Measurements from ENCODE around the gene CDH4.
"Not testable (repeated sequence)": the region's sequence is repeated elsewhere in the genome, so short reads cannot be mapped to it uniquely, and the experiment has no call there.

Gene CDH4

GRCh38 chr20:61464307-61465303 lies 212.5 kb downstream of the CDH4 start:
- DNase-seq, result no peak

DNA sequence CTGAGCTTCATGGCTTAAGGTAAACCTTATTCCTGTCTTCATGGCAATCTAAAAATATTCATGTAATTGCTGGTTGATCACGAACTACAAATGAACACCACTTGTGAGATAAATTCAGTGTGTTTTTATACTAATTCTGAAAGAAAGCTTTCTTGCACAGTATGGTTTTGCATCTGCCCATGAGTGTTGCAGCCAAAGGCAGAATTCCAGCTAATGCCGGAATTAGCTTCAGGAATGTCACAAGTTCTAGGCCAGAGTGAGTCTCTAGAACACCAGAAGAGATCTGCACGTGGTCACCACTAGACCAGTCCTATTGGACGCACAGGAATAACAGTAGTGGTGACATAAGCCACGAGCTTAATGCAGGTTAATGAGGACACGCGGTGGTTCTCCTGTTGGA lies 223.7 kb downstream of the CDH4 start:
- no peak for DNase-seq

DNA sequence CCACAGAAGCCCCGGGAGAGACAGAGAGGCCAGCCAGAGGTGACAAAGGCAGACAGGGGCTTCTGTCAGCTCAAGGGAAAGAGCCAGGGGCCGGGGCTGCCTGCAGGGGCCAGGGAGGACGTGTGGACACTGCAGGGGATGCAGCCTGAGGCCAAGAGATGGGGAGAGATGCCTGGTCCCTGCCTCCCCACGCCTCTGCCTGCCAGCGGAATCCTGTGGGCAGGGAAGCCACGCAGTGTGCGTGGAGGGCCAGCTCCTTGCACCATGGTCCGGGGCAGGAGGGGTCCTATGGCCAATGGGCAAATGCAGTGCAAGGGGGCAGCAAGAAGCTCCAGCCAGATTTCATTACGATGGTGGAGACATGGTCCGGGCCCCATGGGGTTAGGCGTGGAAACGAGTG lies 224.9 kb downstream of the CDH4 start:
- DNase-seq, result no peak

DNA sequence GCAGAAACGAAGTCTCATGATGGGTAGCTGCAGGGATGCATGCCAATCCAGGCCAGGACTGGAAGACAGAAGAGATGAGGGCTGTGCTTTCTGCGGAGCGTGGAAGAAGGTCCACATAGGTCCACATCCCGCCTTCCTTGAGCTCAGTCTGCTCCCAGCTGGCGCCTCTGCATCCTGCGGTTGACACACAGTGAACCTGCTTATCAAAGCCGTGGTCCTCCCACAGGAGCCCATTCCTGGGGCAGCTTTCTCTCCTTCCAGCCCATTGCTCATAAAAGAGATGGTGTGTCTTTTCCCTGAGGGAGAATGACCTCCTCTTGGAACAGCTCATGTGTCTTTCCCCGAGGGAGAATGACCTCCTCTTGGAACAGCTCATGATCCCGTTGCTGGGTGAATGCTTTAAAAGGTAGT lies 225.4 kb downstream of the CDH4 start:
- DNase-seq, result no peak

DNA sequence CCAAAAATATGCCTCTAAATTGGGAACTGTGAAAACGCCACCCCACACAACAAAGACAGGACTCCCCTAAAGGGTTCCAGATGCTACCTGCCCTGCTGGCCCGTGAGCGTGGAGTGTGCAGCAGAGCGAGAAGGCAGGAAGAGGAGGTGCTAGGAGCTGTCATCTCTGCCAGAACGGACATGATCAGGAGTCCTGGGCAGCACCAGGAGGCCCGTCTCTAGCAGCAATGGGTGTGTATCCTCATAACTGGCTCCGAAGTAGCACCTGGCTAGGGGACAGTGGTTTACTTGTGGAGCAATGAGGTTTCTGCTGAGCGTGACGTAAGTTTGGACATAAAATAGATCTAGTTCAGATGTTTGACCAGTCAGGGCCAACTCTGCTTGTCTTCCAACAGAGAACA lies 226.0 kb downstream of the CDH4 start:
- no peak for DNase-seq

DNA sequence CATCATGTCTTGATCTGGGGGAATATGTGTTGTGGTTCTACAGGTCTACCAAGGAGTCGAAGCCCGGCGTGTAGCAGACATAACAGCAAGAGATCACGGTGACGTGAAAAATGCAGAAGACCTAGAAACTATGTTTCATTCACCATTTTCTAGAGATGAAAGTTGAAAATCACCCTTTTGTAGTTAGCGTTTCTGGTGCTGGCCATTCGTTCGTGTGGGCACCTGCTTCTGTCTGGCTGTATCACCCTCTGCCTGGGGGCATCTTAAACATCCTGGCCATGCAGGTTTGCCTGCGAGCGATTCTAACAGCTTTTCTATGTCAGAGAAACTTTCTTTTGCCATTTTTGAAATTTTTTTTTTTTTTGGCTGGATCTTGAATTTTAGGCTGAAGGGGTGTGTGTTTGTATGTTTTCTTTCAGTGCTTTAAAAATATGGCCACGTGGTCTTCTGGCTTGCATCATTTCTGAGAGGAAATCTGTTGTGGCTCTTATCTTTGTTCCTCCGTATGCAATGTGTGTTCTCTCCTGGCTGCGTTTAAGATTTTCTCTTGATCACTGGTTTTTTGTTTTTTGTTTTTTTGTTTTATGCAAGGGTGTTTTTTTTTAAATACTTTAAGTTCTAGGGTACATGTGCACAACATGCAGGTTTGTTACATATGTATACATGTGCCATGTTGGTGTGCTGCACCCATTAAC lies 226.7 kb downstream of the CDH4 start:
- no peak for DNase-seq

- not testable (repeated sequence) for DNase-seq
Observed at GRCh38 chr20:61479433-61479832, 227.4 kb downstream of the CDH4 start.

GRCh38 chr20:61480158-61480825 lies 228.2 kb downstream of the CDH4 start:
- no peak for DNase-seq

GRCh38 chr20:61482056-61482887 lies 230.2 kb downstream of the CDH4 start:
- DNase-seq, result no peak

GRCh38 chr20:61482901-61483300 lies 230.8 kb downstream of the CDH4 start:
- DNase-seq, result no peak

DNA sequence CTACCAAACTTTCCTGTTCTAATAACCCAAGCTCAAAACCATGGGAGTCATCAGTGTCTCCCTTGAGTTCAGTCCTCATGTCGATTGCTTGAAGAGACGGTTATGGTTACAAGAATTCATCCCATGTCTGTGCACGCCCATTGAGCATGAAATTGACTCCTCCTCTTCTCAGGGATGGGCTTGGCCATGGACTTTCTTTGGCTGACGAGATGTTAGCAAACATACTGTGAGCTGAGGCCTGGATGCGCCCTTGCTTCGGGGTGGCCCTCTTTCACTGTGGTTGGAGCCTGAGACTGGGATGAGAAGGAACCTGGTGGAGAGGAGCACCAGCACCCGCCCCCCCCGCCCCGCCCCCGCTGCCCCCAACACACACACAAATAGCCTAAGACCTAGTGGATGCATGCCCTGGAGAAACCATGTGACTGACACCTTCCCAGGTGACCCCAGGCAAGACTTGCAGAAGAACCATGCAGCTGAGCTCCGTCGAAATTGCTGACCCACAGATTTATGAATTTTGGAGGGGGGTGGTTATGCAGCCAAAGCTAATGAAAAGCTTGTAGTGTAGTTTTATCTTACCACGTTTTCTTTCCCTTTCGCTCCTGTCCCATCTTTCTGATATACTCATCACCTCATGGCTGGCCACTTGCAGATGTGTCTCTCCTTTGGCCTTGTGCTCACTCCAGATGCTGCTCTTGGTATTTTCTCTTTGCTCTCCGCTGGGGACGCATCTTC lies 231.4 kb downstream of the CDH4 start:
- no peak for DNase-seq

- no peak for DNase-seq
Observed at GRCh38 chr20:61486198-61486597, 234.1 kb downstream of the CDH4 start.

DNA sequence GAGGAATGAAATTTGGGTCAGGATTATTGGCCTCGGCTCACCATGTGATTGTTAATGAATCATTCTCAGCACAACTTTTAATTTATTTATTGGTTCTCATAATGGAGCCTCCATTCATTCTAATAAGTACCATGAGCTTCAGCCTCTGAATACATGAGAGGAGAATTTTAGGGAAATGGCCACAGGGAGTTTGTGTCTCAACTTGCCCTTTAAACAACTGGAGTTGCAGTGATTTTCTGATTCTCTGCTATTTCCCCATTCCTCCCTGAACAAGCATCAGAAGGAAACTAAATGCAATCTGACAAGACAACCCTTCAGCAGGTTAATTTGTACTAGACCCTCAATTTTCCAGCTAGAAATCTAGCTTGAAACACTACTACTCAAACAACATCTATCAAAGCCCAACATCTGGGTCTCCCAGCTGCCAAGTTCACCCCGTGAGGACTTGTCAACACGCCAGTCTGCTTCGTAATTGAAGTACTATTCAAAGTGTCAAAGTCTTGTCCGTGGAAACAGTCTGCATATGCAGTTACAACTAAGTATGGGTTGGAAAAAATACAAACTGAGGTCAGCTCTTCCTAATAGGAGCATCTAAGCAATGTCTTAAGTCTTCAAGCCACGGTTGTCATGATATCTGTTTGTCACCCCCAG lies 235.4 kb downstream of the CDH4 start:
- no peak for DNase-seq

DNA sequence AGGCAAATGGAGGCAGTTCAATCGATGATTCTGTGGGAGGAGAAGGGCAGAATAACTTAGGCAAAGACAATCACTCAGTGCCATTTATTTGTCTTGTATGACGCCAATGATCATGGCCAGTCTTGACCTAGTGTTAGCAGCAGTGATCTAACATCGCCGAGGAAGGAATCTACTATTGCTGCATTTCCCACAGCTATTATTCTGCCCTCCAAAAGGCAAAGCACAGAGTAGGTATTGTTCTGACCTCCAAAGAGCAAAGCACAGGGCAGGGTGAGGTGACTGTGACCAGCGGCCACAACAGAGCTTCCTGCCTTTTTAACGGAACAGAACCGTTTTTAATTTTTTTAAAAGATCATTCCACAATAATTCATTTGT lies 235.9 kb downstream of the CDH4 start:
- DNase-seq, result no peak

GRCh38 chr20:61490721-61491120 lies 238.7 kb downstream of the CDH4 start:
- DNase-seq, result no peak

DNA sequence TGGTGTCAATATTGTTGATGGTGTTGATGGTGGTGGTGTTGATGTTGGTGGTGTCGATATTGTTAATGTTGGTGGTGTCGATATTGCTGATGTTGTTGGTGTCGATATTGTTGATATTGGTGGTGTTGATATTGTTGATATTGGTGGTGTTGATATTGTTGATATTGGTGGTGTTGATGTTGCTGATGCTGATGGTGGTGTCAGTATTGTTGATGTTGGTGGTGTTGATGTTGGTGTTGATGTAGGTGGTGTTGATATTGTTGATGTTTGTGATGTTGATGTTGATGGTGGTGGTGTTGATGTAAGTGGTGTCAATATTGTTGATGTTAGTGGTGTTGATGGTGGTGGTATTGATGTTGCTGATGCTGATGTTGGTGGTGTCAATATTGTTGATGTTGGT lies 240.0 kb downstream of the CDH4 start:
- no peak for DNase-seq

GRCh38 chr20:61493798-61494305 lies 241.8 kb downstream of the CDH4 start:
- DNase-seq, result no peak

- DNase-seq, result no peak
Observed at GRCh38 chr20:61494763-61495575, 242.9 kb downstream of the CDH4 start.

DNA sequence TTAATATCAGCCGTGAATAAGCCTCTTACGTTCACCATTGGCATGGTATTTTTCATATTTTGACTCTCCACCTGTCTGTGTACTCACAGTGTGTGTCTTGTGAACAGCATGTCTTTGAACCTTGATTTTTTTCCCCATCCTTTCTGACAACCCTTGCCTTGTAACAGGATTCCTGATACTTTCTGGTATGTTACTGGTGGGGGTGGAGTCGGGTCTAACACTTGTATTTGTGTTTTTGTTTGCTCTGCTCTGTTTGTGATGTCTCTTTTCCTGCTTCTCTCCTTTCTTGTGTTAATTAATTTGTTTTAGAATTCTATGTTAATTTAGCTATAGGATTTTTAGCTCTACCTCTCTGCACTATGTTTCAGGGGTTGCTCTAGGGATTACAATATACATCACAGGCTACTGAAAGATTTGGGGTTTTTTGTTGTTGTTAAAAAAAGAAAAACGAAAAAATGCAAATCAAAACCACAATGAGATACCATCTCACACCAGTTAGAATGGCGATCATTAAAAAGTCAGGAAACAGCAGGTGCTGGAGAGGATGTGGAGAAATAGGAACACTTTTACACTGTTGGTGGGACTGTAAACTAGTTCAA lies 245.1 kb downstream of the CDH4 start:
- DNase-seq, result no peak
